ENCODE data around the gene GDPD2.
"Not testable (repeated sequence)": the region's sequence is repeated elsewhere in the genome, so short reads cannot be mapped to it uniquely, and the experiment has no call there.

Gene GDPD2, protein sequence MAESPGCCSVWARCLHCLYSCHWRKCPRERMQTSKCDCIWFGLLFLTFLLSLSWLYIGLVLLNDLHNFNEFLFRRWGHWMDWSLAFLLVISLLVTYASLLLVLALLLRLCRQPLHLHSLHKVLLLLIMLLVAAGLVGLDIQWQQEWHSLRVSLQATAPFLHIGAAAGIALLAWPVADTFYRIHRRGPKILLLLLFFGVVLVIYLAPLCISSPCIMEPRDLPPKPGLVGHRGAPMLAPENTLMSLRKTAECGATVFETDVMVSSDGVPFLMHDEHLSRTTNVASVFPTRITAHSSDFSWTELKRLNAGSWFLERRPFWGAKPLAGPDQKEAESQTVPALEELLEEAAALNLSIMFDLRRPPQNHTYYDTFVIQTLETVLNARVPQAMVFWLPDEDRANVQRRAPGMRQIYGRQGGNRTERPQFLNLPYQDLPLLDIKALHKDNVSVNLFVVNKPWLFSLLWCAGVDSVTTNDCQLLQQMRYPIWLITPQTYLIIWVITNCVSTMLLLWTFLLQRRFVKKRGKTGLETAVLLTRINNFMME

GRCh38 chrX:70422851-70423341 lies at the start of gene GDPD2:
Gene GDPD2 (plus strand): TSS chrX:70423314. CDS start chrX:70424985, 1,671 bp downstream.
- peak; percentile 25 for DNase-seq
- in situ Hi-C loops (cut with MboI; ENCODE audit: low pct_unique_long_range_greater_than_20kb, low sequenced_read_pairs) = no loop called here

DNA sequence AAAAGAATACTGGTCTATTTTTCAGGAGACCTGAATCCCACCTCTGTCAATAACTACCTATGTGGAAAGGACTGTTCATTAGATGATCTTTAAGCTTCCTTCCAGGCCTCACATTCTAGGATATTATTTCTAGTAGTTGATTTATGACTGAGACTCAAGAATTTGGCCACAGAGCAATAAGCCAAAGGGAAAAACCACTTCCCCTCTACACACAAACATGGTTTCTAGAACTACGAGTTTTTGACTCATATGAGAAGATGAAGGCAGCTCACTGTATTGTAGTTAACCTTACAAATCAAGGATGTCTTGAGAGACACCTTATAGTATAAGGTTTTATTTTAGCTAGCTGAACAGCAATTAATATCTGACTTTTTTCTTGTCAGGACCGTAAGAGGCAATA lies 36.9 kb upstream of the GDPD2 start:
- in situ Hi-C loops (cut with MboI; ENCODE audit: low pct_unique_long_range_greater_than_20kb, low sequenced_read_pairs) = no loop called here
- DNase-seq = no peak

DNA sequence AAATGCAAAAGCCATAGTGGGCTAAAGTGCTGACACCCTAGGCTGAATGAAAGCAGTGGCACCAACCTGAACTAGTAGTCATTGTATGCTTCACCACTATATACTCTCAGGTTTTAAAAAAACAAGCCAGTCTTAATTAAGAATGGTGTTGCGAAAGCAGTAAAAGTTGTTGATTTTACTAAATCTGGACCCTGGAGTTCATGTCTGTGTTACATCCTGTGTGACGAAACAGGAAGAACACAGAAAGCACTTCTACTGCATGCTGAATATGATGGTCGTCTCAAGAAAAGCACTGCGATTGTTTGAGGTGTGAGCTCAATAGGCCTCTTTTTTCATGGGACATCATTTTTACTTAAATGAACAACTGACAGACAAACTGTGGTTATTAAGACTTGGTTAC lies 24.2 kb upstream of the GDPD2 start:
- in situ Hi-C loops (cut with MboI; ENCODE audit: low pct_unique_long_range_greater_than_20kb, low sequenced_read_pairs) = no loop called here

DNA sequence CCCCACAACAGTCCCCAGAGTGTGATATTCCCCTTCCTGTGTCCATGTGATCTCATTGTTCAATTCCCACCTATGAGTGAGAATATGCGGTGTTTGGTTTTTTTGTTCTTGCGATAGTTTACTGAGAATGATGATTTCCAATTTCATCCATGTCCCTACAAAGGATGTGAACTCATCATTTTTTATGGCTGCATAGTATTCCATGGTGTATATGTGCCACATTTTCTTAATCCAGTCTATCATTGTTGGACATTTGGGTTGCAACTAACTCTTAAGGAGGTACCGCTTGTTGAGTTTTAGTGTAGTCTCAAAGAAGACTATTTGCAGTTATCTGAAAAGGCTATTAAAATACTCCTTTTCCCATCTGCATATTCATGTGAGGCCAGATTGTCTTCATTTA lies 22.9 kb upstream of the GDPD2 start:
- in situ Hi-C loops (cut with MboI; ENCODE audit: low pct_unique_long_range_greater_than_20kb, low sequenced_read_pairs); DNase-seq: not testable (repeated sequence)

More for the DNA sequence above, 24.2 kb upstream of the GDPD2 start:
- peak; percentile 45 for DNase-seq

DNA sequence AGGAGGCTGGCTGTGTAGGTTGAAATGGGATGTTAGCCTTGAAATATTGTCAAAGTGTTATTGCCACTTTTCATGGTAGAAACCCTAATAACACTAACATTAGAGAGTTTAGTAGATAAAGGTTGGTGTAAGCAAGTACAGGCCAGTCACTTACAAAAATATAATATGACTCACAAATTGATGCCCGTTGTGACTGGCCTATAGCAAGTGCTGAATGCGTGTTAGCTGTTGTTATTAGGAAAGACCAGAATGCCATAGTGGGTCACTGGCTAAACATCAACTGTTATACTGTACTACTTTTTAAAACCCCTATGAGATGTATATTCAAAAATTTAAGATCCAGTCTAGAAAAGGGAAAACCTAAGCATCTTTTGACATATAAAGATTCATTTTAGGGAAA lies 20.4 kb upstream of the GDPD2 start:
- no peak for DNase-seq
- in situ Hi-C loops (cut with MboI; ENCODE audit: low pct_unique_long_range_greater_than_20kb, low sequenced_read_pairs) = no loop called here

- DNase-seq = no peak
- in situ Hi-C loops (cut with MboI; ENCODE audit: low pct_unique_long_range_greater_than_20kb, low sequenced_read_pairs) = no loop called here
These were observed 18.1 kb upstream of the GDPD2 start for GRCh38 chrX:70405003-70405402.

DNA sequence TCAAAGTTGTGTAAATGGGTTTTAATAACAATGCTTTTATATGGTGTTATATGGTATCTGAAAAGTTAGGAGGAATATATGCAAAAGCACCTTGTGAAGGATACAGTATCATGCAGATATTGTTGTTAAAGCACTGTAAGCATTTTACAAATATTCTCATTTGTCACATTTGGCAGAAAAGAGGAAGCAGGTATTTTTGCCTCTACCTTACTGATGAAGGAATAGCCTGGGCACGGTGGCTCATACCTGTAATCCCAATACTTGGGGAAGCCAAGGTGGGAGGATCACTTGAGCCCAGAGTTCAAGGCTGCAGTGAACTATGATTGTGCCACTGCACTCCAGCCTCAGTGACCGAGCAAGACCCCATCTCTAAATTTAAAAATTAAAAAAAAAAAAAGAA lies 12.2 kb upstream of the GDPD2 start:
- in situ Hi-C loops (cut with MboI; ENCODE audit: low pct_unique_long_range_greater_than_20kb, low sequenced_read_pairs) = no loop called here
- no peak for DNase-seq

GRCh38 chrX:70411475-70411874 lies 11.6 kb upstream of the GDPD2 start:
- in situ Hi-C loops (cut with MboI; ENCODE audit: low pct_unique_long_range_greater_than_20kb, low sequenced_read_pairs) = no loop called here

GRCh38 chrX:70421618-70422017 lies 1.5 kb upstream of the GDPD2 start:
- in situ Hi-C loops (cut with MboI; ENCODE audit: low pct_unique_long_range_greater_than_20kb, low sequenced_read_pairs) = no loop called here
- DNase-seq = no peak

More at GRCh38 chrX:70411475-70411874, 11.6 kb upstream of the GDPD2 start:
- no peak for DNase-seq

DNA sequence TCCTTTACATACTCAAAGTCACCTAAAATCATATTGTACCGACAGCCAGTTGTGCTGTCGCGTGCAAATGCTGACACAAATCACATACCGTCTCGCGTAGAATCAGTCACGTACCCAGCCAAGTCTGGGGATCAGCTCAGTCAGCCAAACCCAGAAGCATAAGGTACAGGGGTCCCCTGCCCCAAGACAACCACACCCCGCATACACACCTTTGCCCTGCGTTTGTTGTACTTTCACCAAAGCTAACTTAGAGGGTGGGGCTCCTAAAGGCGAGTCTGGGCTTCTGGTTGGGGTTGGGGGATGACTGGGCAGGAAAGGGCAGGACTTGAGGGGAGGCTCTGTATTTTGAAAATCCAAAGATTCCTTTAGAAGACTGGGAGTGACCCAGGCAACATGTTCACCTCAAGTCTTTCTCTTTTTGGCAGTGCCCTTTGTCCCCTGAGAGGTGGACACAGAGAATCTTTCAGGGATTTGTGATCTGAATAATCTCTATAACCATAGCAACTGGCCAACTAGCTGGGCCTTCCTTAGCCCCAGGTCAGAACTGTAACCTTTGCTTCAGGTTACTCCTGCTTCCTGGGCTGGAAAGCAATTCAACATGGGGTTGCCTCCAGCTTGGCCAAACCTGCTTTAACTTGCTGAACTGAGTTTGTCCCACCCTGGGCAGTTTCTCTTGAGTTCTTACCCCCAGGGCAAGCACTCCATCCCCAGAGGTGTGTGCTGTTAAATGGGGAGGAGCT lies 992 bp downstream of the GDPD2 start:
- in situ Hi-C loops (cut with MboI; ENCODE audit: low pct_unique_long_range_greater_than_20kb, low sequenced_read_pairs) = no loop called here
- DNase-seq = no peak

GRCh38 chrX:70424801-70425200 lies 1.7 kb downstream of the GDPD2 start:
- in situ Hi-C loops (cut with MboI; ENCODE audit: low pct_unique_long_range_greater_than_20kb, low sequenced_read_pairs) = no loop called here
- no peak for DNase-seq

DNA sequence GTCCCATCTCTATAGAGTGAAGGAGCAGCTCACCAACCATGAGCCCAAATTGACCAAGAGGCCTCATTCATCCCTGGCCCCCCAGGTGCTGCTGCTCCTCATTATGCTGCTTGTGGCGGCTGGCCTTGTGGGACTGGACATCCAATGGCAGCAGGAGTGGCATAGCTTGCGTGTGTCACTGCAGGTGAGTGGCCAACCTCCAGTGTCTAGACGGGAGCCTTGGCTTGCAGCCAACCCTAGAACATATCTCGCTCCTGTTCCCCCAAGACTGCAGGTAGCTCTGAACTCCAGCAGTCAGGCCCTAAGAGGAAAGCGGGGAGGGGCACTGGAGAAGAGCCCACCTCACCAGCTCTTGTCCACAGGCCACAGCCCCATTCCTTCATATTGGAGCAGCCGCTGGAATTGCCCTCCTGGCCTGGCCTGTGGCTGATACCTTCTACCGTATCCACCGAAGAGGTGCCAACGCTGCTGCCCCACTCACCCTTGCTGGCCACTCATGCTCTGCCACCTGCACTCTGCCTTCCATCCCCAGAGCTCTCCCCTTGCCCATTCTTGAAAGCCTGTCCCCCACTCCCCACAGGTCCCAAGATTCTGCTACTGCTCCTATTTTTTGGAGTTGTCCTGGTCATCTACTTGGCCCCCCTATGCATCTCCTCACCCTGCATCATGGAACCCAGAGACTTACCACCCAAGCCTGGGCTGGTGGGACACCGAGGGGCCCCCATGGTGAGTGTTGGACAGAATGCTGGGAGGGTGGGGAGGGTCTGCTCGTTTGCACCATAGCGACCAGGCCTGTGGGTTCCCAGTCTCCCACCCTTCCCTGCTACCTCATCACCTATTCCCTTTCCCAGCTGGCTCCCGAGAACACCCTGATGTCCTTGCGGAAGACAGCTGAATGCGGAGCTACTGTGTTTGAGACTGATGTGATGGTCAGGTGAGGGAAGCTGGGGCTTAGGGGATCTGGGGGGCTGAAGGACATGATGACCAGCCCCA lies 3.5 kb downstream of the GDPD2 start:
- DNase-seq = no peak
- in situ Hi-C loops (cut with MboI; ENCODE audit: low pct_unique_long_range_greater_than_20kb, low sequenced_read_pairs) = no loop called here

- no peak for DNase-seq
- in situ Hi-C loops (cut with MboI; ENCODE audit: low pct_unique_long_range_greater_than_20kb, low sequenced_read_pairs) = no loop called here
These were observed 4.3 kb downstream of the GDPD2 start for GRCh38 chrX:70427365-70427764.

DNA sequence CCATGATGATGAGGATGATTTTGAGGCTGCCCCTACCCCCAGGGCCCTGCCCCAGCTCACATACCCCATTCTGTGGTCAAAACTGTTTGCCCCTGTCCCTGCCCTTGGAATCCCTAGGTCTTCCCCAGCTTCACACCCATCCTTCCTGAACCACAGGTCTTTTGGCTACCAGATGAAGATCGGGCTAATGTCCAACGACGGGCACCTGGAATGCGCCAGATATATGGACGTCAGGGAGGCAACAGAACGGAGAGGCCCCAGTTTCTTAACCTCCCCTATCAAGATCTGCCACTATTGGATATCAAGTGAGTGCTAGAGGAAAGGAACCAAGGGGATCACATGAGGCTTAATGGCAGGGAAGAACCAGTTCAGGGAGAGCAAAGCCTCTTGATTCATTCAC lies 6.6 kb downstream of the GDPD2 start:
- in situ Hi-C loops (cut with MboI; ENCODE audit: low pct_unique_long_range_greater_than_20kb, low sequenced_read_pairs) = no loop called here
- DNase-seq = no peak

DNA sequence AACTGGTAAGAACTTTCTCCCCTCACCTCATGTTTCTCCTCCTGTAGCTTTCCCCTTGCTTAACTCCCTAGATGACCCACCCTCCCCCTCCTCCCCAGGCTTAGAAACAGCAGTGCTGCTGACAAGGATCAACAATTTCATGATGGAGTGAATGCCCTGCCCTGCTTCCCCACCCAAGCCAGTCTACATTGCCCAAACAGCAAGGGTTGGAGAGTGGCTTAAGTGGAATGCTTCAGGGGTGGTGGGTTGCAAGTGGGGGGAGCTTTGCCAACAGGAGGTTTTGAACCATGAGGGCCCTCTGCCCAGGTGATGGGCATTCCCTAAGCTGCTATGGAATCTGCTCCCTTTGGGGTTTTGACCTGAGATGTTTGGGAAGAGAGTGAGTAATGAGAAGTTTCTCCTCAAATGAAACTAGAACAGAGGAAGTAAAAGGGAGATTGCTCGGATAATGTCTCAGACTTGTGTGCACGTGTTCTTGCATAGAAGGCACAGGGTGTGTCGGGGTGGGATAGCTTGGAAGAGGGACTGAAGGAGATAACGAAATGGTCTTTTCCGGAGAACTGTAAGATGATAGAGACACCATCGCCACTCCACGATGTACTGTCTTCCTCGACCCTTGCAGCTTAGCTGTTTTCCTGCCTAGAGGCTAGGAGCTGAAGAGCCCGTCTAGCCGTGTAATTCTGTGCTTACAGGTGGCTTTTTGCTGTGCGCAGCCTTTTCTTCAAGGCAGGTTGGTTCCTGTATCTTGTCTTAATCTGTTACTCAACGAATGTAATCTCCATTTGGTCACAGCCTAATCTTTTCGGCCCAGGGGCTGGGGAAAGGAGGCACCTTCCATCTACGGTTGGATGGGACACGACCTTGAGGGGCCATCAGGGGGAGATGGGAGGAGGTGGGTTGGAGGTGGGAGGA lies 10.1 kb downstream of the GDPD2 start:
- in situ Hi-C loops (cut with MboI; ENCODE audit: low pct_unique_long_range_greater_than_20kb, low sequenced_read_pairs) = no loop called here
- DNase-seq = no peak

DNA sequence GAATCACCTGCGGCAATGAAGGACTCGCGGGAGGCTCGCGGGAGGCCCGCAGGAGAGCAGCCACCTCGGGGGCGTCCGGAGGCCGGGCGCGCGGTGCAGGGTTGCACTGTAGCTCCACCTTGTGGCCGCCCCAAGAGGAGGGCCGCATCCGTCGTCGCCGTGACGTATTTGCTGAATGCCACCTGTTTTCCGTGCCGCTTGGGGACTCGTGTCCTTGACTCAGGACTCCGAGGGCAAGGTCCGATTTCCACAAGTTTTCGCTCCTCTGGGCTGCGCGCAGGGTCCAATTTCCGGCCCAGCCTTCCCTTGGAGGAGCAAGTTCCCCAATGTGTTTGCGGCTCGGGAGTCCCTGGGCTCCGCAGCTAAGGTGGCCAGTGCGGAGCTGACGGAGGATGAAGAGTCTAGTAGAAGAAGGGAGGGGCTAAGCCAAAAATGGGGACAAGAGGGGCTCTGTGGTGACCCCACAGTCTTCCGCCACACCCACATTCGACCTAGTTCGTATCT lies 10.8 kb downstream of the GDPD2 start:
- peak; percentile 91 for DNase-seq
- in situ Hi-C loops (cut with MboI; ENCODE audit: low pct_unique_long_range_greater_than_20kb, low sequenced_read_pairs) = no loop called here

GRCh38 chrX:70434352-70434866 lies 11.3 kb downstream of the GDPD2 start:
- peak; percentile 90 for DNase-seq
- in situ Hi-C loops (cut with MboI; ENCODE audit: low pct_unique_long_range_greater_than_20kb, low sequenced_read_pairs) = no loop called here

Measured in KBM-7 (cell line).